ENCODE measurements around the gene S1PR5. TPM values are rescaled to one million over a fixed set of nuclear protein-coding genes. Genes with fewer than 3 reads are reported as not detected.

Gene S1PR5
- total and polyA plus RNA-seq, 9 of the 15 experiments (the other 6 are each of a cell fraction or from before 2014, with no cell fraction given) = 0.03 to 0.54 (median 0.35) TPM; not detected in 4

DNA sequence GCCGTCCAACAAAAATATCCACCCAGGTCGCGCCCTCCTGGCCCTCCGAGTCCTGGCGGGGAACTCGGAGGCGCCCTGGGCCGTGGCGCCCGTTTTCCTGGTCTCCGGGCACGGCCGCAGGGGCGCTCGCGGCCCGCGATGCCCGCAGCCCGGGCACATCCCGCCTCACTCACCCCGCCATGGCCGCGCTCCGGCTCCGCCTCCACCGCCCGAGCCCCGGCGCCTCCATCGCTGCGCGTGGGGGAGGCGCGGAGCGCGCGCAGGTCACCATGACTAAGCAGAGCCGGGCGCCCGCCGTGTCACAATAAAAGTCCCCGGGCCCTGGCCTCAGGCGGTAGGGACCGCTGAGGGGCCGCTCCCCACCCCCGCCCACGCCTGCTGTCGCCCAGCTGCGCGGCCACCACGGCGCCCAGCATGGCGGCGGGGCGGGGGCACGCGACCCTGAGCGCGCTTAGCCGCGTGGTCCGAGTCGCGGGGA lies 14.7 kb downstream of the S1PR5 start (continued):
- peak; percentile 61 to 71 for TF ChIP-seq TBL1XR1 (IDR thresholded peaks at IDR 0.05; ENCODE audit: low read length in 2 of 2)
- TF ChIP-seq PHF8 (IDR thresholded peaks at IDR 0.05; ENCODE audit: borderline replicate concordance, low read length) = peak; percentile 77; the same call in 1 of the 2 replicates
- no peak for TF ChIP-seq DNMT1 (IDR thresholded peaks at IDR 0.05)
- peak; percentile 86 for TF ChIP-seq ATF7 (IDR thresholded peaks at IDR 0.05)
- TF ChIP-seq YY1 (IDR thresholded peaks at IDR 0.05; ENCODE audit: borderline replicate concordance in 1 of 3, control insufficient read depth in 1 of 3, extremely low read depth in 1 of 3, insufficient read depth in 3 of 3, insufficient read length in 1 of 3, insufficient replicate concordance in 2 of 3, low read depth in 1 of 3, low read length in 2 of 3) = peak; percentile 93 to 95 (median 94)
- no peak for TF ChIP-seq ZNF699 (CRISPR knock-in tag; IDR thresholded peaks at IDR 0.05; ENCODE audit: insufficient replicate concordance)
- no peak for TF ChIP-seq KLF1 (tag; IDR thresholded peaks at IDR 0.05)
- peak; percentile 85 for TF ChIP-seq FIP1L1 (IDR thresholded peaks at IDR 0.05; ENCODE audit: low read depth, low read length, poor library complexity, severe bottlenecking)
- TF ChIP-seq SAFB (IDR thresholded peaks at IDR 0.05; ENCODE audit: borderline replicate concordance, low read depth, low read length) = no peak
- TF ChIP-seq RBM39 (optimal IDR thresholded peaks at IDR 0.05; ENCODE audit: low read depth, low read length) = no peak
- no peak for TF ChIP-seq BRF1 (IDR thresholded peaks at IDR 0.05; ENCODE audit: borderline replicate concordance, extremely low read depth, insufficient read length)
- TF ChIP-seq JUND (IDR thresholded peaks at IDR 0.05; ENCODE audit: borderline replicate concordance, low read depth, low read length) = peak; percentile 77
- peak; percentile 36; the same call in 1 of the 3 replicates for TF ChIP-seq JUND (tag; IDR thresholded peaks at IDR 0.05; ENCODE audit: borderline replicate concordance, low read depth, low read length)
- TF ChIP-seq ZNF79 (CRISPR knock-in tag; IDR thresholded peaks at IDR 0.05; ENCODE audit: low read depth) = no peak
- peak; percentile 79 for TF ChIP-seq ZNF589 (CRISPR knock-in tag; IDR thresholded peaks at IDR 0.05; ENCODE audit: low read depth)
- TF ChIP-seq KLF13 (tag; IDR thresholded peaks at IDR 0.05; ENCODE audit: borderline replicate concordance, low read depth) = no peak
- 0 out of 4 replicates have a peak, but pooled peaks of 1 of the 2 experiments have one; percentile 36 for TF ChIP-seq FOXA3 (CRISPR knock-in tag; conservative IDR thresholded peaks at IDR 0.05 in 1 of 2, IDR thresholded peaks at IDR 0.05 in 1 of 2)
- no peak for TF ChIP-seq HNRNPUL1 (IDR thresholded peaks at IDR 0.05; ENCODE audit: low read length)
- TF ChIP-seq, protein P1, sequence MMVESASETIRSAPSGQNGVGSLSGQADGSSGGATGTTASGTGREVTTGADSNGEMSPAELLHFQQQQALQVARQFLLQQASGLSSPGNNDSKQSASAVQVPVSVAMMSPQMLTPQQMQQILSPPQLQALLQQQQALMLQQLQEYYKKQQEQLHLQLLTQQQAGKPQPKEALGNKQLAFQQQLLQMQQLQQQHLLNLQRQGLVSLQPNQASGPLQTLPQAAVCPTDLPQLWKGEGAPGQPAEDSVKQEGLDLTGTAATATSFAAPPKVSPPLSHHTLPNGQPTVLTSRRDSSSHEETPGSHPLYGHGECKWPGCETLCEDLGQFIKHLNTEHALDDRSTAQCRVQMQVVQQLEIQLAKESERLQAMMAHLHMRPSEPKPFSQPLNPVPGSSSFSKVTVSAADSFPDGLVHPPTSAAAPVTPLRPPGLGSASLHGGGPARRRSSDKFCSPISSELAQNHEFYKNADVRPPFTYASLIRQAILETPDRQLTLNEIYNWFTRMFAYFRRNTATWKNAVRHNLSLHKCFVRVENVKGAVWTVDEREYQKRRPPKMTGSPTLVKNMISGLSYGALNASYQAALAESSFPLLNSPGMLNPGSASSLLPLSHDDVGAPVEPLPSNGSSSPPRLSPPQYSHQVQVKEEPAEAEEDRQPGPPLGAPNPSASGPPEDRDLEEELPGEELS (CRISPR knock-in tag; IDR thresholded peaks at IDR 0.05; ENCODE audit: borderline replicate concordance) = peak; percentile 2; the same call in 1 of the 2 replicates
- no peak for TF ChIP-seq FOS (IDR thresholded peaks at IDR 0.05; ENCODE audit: extremely low read depth, insufficient read length)
- TF ChIP-seq, protein P2, sequence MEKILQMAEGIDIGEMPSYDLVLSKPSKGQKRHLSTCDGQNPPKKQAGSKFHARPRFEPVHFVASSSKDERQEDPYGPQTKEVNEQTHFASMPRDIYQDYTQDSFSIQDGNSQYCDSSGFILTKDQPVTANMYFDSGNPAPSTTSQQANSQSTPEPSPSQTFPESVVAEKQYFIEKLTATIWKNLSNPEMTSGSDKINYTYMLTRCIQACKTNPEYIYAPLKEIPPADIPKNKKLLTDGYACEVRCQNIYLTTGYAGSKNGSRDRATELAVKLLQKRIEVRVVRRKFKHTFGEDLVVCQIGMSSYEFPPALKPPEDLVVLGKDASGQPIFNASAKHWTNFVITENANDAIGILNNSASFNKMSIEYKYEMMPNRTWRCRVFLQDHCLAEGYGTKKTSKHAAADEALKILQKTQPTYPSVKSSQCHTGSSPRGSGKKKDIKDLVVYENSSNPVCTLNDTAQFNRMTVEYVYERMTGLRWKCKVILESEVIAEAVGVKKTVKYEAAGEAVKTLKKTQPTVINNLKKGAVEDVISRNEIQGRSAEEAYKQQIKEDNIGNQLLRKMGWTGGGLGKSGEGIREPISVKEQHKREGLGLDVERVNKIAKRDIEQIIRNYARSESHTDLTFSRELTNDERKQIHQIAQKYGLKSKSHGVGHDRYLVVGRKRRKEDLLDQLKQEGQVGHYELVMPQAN (IDR thresholded peaks at IDR 0.05; ENCODE audit: borderline replicate concordance) = no peak
- no peak; the same call in 1 of the 2 replicates for TF ChIP-seq NFIC (IDR thresholded peaks at IDR 0.05)
- no peak for TF ChIP-seq HMG20A (CRISPR knock-in tag; conservative IDR thresholded peaks at IDR 0.05)
- TF ChIP-seq ZNF778 (CRISPR knock-in tag; IDR thresholded peaks at IDR 0.05) = no peak
- no peak for TF ChIP-seq PHB2 (IDR thresholded peaks at IDR 0.05; ENCODE audit: low read depth)

Measured in K562 (cell line).